Chondrocyte (in vitro differentiated cells): Measurements from ENCODE around the gene SPART. TPM values are rescaled to one million over a fixed set of nuclear protein-coding genes. Genes with fewer than 3 reads are reported as not detected.
"Not testable (repeated sequence)": the region's sequence is repeated elsewhere in the genome, so short reads cannot be mapped to it uniquely, and the experiment has no call there.

Source experiments
- DNase-seq: peaks from one replicate; pipeline ENCODE4 v3.0.0; 2021; ENCODE audit warnings: mixed read lengths, low spot score
- H3K27ac Mint-ChIP-seq: one replicate; pipeline ENCODE4 v1.8.0; 2021; ENCODE audit warnings: mild to moderate bottlenecking, moderate library complexity, mixed read lengths; ENCODE audit not compliant: unreplicated experiment
- H3K27me3 Mint-ChIP-seq: 2 replicates; pipeline ENCODE4 v1.8.0; 2021; ENCODE audit warnings: low read depth, mixed read lengths
- H3K36me3 Mint-ChIP-seq: 2 replicates; pipeline ENCODE4 v1.8.0; 2021; ENCODE audit warnings: low read depth, mixed read lengths
- H3K4me1 Mint-ChIP-seq: 2 replicates; pipeline ENCODE4 v1.8.0; 2021; ENCODE audit warnings: low read depth, mild to moderate bottlenecking, mixed read lengths
- H3K4me3 Mint-ChIP-seq: one replicate; pipeline ENCODE4 v1.8.0; 2021; ENCODE audit warnings: mild to moderate bottlenecking, moderate library complexity, mixed read lengths; ENCODE audit not compliant: unreplicated experiment
- H3K9me3 Mint-ChIP-seq: 2 replicates; pipeline ENCODE4 v1.8.0; 2021; ENCODE audit warnings: low read depth, mixed read lengths
- CTCF ChIP-seq: fragments of 200-600 bp; sonication (generic); IDR thresholded peaks from 2 replicates; pipeline ENCODE4 v1.5.0; 2021; ENCODE audit warnings: antibody characterized with exemption, mild to moderate bottlenecking, moderate library complexity
- total RNA-seq: library from RNA; stranded (reverse); gene quantifications from 3 replicates; pipeline ENCODE4 v1.2.1, GENCODE V29; 2021

The SPART gene
- total RNA-seq, 1 donor from 2014 or later: 93.6 TPM

- no peaks in the 10 kb centered on the region for H3K27me3 Mint-ChIP-seq
- H3K4me1 Mint-ChIP-seq: peaks cover 65% of the 10 kb centered on the region
- H3K36me3 Mint-ChIP-seq: peaks cover 2% of the 10 kb centered on the region
- TF ChIP-seq CTCF: no peak
- peak overlapping the region; percentile 41 for H3K27ac Mint-ChIP-seq
- H3K4me3 Mint-ChIP-seq: no peak overlapping the region
- no peaks in the 10 kb centered on the region for H3K9me3 Mint-ChIP-seq
- no peak for DNase-seq
These were observed 3.5 kb downstream of the SPART start for GRCh38 chr13:36342715-36343114.

GRCh38 chr13:36341718-36342117, 4.5 kb downstream of the SPART start:
- Mint-ChIP-seq H3K36me3 (peaks cover 2% of the 10 kb centered on the region), H3K4me1 (peaks cover 66% of the 10 kb centered on the region), H3K9me3 (no peaks in the 10 kb centered on the region), H3K27ac (peak overlapping the region; percentile 23), H3K27me3 (no peaks in the 10 kb centered on the region), H3K4me3 (no peak overlapping the region)
- DNase-seq: no peak
- no peak for TF ChIP-seq CTCF

- Mint-ChIP-seq H3K27ac (peak overlapping the region; percentile 53), H3K9me3 (no peaks in the 10 kb centered on the region), H3K36me3 (peaks cover 3% of the 10 kb centered on the region), H3K4me1 (peaks cover 73% of the 10 kb centered on the region), H3K27me3 (no peaks in the 10 kb centered on the region), H3K4me3 (no peak overlapping the region)
- TF ChIP-seq CTCF: no peak
- DNase-seq: no peak
These were observed 6.5 kb downstream of the SPART start for GRCh38 chr13:36339600-36340155.

GRCh38 chr13:36337938-36338641, 8.1 kb downstream of the SPART start:
- H3K4me3 Mint-ChIP-seq: no peak overlapping the region
- no peaks in the 10 kb centered on the region for H3K27me3 Mint-ChIP-seq
- no peaks in the 10 kb centered on the region for H3K9me3 Mint-ChIP-seq
- no peak overlapping the region for H3K27ac Mint-ChIP-seq
- H3K36me3 Mint-ChIP-seq: peaks cover 7% of the 10 kb centered on the region
- DNase-seq: no peak
- TF ChIP-seq CTCF: no peak
- H3K4me1 Mint-ChIP-seq: peaks cover 71% of the 10 kb centered on the region

GRCh38 chr13:36332986-36333385, 13.2 kb downstream of the SPART start:
- H3K4me1 Mint-ChIP-seq: peaks cover 68% of the 10 kb centered on the region
- no peak for TF ChIP-seq CTCF
- no peaks in the 10 kb centered on the region for H3K27me3 Mint-ChIP-seq
- H3K9me3 Mint-ChIP-seq: no peaks in the 10 kb centered on the region
- no peak overlapping the region for H3K27ac Mint-ChIP-seq
- H3K36me3 Mint-ChIP-seq: peaks cover 25% of the 10 kb centered on the region
- no peak overlapping the region for H3K4me3 Mint-ChIP-seq
- no peak for DNase-seq

GRCh38 chr13:36332255-36332654, 13.9 kb downstream of the SPART start:
- DNase-seq, H3K9me3 Mint-ChIP-seq, H3K27me3 Mint-ChIP-seq, H3K4me3 Mint-ChIP-seq: not testable (repeated sequence)
- Mint-ChIP-seq H3K4me1 (peaks cover 61% of the 10 kb centered on the region), H3K36me3 (peaks cover 29% of the 10 kb centered on the region), H3K27ac (peak overlapping the region; percentile 66)
